T follicular helper cell (primary cell): ENCODE results near the gene PACS1.

Source experiments
- DNase-seq: peaks from one replicate; pipeline ENCODE4 v3.0.0-alpha.2; 2020; ENCODE audit warnings: low read depth

PACS1 gene

DNA sequence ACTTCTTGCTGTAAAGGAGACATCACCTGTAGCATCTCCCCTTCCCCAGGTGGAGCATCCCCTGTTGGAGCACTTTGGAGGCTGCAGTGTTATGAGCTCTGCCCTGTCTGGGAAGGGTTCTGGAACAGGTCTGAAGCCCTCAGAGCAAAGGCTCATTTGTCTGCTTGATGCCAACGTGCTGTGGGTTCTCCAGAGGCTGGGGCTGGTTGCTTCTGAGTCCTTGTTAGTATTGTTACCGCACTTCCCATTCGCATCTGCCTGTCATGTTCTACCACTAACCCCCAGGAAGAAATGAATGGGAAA lies 73.1 kb downstream of the PACS1 start:
- DNase-seq, result no peak

DNA sequence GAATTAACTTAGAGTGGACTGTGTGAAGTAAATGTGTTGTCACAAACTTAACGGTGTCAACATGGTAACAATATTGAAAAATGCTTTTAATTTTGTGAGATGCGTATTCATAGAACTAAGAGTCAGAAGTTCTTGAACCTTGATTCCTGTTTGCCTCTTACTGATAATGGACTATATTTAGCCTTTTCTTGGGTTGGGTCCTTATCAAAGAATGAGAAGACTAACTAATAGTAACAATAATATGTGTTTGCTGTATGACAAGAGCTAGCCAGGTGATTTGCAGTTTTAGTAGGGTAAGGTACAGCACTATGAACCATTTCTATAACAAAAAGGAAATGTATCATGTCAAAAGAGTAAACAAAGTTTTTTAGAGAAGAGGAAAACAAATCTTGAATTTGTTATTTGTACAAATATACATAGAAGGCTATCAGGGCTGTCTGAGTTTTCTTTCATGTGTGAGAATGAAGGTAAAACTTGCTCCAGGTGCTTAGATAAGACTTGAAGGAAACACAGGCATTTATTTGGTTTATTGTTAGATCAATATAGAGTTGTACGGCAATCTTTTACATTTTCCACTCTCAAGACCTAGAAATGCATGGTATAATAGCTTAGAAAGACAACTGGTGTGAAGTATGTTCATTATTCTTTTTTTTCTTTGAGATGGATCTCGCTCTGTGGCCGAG lies 74.1 kb downstream of the PACS1 start:
- DNase-seq, result no peak

DNA sequence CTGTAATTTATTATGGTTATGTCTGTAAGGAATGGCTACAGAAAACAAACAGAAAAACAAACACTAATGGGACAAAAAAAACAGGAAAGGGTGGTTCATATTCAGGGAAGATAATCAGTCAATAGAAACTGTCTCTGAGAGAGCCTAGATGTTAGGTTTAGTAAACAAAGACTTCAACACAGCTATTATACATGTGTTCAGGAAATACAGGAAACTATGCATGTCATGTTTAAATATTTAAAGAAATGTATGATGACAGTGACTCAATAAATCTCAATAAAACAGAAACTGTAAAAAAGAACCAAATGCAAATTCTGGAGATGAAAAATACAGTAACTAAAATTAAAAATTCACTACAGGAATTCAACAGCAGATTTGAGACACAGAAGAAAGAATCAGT lies 76.0 kb downstream of the PACS1 start:
- DNase-seq, result no peak

DNA sequence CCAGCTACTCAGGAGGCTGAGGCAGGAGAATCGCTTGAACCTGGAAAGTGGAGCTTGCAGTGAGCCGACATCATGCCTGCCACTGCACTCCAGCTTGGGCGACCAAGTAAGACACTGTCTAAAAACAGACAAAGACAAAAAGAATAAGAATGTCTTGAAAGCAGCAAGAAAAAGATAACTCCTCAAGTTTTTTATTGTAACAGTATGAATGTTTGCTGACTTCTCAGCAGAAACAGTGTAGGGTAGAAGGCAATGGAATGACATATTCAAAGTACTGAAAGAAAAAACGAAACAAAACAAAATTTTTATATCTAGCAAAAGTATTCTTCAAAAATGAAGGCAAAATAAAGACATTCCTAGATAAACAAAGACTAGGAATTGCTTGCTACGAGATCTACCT lies 76.9 kb downstream of the PACS1 start:
- no peak for DNase-seq

DNA sequence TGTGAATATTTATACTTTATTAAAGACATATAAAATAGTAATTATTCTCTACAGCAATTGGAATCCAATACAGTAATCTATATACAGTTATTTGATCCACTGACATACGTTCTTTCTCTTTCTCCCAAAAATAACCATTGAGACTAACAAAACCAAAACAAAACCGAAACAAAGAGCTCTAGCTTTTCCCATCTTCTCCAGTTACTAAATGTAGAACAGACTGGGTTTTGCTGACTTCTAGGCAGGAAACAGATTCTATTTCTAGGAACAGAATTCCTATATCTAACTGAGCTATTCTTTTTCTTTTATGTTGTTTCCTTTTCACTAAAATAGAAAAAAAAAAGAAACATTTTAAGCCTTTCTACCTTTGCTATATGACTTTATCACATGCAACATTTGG lies 80.1 kb downstream of the PACS1 start:
- no peak for DNase-seq

DNA sequence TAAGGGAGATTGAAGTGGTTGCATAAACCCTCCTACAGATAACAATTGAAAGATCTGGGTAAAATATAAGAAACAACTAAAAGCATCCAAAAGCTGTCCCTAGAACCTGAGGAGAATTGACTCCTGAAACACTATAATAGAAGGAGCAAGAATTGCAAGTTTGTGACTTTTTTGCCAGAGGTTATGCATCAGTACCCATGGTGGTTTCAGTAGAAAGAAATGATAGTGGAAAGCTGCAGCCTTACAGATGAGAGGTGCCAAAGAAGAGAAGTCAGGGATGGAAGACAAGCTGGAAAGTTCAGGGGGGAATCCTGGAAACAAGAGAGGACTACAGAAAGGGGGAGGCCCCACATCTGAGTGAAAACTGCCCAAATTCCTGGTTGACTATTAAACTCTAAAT lies 80.7 kb downstream of the PACS1 start:
- DNase-seq, result no peak

DNA sequence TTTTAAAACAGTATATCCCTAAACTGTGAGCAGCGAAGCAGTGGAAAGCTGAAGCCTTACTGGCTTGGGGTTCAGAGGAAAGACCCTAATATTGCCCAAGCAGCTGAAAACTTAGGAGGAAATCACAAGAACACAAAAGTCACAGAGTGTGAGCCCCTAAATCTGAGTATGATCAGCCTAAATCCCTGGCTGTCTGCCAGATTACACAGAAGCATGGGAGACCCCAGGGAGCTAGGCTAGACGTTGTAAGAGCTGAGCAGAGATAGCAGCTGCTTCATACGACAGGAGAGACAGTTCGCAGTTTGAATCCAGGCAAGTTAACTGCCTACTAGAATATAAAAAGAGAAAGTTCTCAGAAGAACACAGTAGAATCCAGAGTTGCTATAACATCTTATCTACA lies 81.2 kb downstream of the PACS1 start:
- no peak for DNase-seq

DNA sequence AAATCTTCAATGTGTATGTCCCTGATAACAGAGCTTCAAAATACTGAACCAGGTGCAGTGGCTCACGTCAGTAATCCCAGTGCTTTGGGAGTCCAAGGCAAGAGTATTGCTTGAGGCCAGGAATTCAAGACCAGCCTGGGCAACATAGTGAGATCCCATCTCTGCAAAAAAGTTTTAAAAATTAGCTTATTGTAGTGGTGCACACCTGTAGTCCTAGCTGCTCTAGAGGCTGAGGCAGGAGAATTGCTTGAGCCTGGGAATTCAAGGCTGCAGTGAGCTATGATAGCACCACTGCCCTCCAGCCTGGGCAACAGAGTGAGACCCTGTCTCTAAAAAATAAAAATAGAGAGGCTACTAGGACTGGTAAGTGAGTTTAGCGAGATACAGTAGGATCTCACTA lies 84.0 kb downstream of the PACS1 start:
- DNase-seq, result no peak

DNA sequence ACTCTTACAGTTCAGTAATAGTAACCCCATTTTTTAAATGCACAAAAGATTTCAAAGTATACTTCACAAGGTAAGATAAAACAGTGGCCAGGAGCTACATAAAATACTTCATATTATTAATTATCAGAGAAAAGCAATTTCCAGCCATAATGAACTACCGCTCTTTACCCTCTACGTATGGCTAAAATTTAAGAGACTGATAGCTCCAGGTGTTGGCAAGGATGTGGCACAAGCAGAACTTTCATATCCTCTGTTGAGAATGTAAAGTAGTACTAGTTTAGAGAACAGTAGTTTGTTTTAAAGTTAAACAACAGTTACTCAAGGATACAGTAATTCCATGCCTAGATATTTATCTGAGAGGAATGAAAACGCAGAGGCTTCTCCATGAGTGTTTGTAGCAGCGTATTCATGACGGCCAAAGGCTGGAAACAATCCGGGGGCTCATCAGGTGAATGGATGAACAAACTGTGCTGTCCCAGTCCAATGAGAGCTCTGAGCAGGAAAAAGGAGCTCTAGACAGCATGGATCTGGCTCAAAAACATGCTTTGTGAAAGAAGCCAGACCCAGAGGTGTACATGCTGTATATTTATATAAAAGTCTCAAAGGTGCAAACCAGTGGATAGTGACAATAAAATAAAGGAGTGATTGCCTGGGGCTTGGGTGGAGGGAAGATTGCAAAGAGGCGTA lies 85.5 kb downstream of the PACS1 start:
- DNase-seq, result no peak

DNA sequence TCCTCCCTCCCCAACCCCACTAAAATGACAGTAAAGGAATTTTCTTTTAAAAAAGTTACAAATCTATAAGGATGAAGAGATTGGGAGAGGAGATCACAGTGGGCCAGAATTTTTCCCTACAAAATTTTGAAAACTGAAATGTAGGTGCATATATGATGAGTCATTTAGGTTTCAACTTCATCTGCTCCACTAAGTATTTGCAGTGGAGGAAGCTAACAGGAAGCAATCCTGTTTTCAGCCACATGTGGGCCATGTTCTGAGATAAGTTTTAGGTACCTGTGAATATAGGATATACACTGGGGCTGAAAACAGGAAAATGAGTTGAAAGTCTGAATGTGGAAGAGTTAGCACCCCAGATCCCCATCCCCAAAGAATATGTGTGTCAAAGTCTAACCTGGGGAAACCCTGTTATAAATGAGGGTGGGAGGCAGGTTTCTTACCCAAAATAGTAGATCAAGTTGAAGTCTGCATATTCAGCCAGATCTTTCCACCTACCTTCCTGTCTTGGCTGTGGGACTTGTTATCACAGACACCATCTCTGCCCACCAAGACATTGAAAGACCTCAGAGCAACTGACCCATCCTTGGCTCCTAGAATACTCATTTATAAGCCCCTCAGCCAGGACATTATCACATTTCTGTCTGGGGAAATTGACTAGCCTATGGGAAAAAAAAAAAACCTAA lies 87.3 kb downstream of the PACS1 start:
- DNase-seq, result no peak

DNA sequence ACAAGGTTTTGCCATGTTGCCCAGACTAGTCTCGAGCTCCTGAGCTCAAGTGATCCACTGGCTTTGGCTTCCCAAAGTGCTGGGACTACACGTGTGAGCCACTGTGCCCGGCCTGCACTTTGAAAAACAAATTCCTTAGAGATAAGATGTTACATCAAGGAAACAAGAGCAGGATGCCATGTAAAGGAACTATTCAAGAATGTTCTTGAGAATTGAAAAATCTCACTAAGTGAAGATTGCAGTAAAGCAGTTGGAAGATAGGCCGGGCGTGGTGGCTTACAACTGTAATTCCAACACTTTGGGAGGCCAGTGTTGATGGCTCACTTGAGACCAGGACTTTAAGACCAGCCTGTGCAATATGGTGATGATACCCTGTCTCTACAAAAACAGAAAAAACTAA lies 88.1 kb downstream of the PACS1 start:
- DNase-seq, result no peak

DNA sequence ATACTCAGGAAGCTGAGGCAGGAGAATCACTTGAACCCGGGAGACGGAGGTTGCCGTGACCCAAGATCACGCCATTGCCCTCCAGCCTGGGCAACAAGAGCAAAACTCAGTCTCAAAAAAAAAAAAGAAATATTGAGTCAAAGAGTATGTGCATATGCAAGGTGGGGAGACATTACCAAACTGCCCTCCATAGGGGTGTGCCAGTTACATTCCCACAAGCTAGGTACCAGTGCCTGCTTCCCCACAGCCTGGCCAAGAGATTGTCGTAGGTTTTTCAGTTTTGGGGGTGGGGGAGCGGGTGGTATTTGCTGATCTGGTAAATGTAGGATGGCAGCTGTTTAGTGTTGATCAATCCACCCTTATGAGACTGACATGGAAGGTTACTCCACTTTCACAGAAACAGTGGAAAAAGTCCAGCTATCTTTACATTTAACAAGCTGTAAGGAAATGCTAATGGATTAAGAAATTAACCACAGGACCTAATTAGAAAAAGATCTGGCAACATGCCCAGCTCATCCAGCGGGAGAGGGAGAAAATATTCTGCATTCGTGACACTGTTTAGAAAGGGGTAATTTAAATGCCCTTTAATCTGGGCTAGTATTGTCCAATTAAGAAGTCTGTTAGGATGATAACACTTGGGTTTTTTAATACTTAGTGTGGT lies 89.4 kb downstream of the PACS1 start:
- DNase-seq, result no peak

DNA sequence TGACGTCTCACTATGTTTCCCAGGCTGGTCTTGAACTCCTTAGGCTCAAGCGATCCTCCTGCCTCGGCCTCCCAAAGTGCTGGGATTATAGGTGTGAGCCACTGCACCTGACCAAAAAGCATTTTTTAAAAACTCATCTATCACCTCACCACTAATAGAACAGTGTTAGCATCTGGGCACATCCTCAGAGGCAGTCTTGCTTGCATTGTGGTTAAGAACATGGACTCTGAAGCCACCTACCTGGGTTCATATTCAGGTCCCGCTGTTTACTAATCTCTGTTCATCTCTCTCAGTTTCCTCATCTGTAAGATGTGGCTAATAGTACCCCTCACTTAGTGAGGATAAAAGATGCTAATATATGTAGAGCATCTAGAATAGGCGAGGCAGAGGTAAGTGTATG lies 90.6 kb downstream of the PACS1 start:
- DNase-seq, result no peak

DNA sequence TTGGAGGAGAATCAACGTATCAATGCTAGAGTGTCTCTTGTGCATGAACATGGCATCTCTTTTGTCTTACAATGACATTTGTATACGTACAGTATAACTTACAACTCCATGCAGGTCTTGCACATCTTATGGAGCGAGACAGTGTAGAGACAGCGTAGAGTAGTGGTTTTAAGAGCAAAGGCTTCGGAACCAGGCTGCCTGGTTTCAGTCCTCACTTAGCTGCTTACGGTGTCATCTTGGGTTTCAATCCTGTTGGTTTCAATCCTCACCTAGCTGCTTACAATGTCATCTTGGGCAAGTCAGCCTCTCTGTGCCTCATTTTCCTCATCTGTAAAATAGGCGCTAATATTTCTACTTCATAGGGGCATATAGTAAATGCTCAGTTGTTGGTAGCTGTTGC lies 98.2 kb downstream of the PACS1 start:
- DNase-seq, result no peak

DNA sequence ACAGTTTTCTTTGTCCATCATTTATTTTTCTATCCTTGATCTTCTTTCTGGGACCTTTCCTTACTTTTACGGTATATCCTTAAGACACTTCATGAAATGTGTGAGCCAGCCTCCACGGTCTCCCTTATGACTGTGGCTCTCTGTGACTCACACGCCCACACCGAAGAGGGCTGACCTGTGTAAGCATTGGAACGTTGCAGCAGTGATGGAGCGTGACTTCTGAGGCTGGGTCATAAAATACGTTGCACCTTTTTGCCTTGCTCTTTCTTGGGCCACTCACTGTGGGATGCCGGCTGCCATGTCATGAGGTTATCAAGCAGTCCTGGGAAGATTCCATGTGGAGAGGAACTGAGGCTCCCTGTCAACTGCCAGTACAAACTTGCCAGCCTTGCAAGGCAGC lies 102.1 kb downstream of the PACS1 start:
- no peak for DNase-seq

DNA sequence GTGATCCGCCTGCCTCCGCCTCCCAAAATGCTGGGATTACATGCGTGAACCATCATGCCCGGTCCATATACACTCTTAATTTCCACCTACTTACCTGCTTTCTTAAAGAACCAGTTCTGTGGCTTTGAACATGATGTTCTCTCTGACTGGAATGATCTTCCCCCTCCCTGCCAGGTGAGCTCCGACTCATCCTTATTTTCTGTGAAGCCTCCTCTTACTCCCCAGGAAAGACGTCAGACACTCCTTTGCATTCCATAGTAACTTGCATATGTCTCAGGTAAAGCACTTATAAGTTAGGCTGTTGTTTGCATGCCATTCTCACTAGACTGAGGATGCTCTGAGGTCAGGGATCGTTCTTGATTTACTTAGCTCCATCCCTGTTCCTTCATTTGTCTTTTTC lies 106.6 kb downstream of the PACS1 start:
- no peak for DNase-seq

DNA sequence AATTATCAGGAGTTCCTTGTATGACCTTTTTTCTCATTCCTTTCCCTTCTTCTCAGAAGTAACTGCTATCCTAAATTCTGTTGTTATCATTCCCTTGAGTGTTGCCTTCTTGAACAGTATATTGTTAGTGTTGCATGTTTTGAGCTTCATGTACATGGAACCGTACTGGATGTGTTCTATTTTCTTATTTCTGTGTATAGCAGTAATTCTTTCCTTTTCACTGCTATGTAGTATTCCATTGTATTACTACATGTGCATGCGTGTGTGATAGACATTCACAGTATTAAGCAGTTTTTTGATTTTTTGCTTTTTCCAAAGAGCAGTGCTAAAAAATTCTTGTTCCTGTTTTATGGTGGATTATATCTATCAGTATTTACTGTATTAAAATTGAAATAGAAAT lies 108.1 kb downstream of the PACS1 start:
- no peak for DNase-seq

DNA sequence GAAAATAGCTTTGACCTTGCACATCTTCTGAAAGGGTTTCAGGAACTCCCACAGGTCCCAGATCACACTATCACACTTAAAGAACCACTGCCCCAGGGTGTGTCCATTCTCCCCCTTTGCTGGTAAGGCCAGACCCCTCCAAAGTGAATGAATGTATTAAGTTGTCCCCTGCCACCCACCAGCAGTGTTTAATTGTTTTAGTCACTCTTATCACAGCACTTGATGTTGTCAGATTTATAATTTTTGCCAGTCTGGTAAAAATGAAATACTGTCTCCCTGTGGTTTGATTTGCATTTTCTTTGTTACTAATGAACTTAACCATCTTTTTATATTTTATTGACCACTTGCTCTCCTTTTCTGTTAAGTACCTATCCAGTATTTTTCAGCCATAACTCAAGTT lies 108.8 kb downstream of the PACS1 start:
- no peak for DNase-seq

DNA sequence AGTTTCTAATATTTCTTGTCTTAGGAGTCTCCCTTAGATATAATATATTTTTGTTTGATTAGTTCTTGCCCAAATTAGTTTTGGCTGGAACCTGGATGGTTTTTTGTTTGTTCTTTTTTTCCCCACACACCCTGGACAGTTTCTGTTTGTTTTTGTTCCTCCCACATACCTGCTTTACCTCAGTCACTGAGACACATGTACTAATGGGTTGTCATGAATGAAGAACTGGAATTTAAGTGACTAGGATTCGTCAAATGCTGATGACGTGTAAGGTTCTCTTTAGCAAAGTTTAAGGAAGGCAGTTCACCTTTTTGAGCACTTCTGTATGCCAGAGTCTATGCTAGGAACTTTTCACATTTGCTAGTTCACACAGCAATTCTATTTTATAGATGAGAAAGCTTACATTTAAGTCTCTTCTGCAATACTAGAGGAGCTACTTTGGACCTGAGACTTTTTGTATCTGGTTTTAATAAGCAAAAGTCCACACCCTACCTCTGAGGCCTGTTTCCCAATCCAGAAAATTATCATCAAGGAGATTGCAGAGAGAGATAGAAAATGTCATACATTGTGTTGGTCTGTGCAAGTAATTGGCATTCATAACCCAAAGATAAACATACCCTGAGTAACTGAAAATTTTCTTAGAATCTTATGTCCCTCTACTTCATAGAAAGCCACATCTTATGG lies 111.7 kb downstream of the PACS1 start:
- no peak for DNase-seq

DNA sequence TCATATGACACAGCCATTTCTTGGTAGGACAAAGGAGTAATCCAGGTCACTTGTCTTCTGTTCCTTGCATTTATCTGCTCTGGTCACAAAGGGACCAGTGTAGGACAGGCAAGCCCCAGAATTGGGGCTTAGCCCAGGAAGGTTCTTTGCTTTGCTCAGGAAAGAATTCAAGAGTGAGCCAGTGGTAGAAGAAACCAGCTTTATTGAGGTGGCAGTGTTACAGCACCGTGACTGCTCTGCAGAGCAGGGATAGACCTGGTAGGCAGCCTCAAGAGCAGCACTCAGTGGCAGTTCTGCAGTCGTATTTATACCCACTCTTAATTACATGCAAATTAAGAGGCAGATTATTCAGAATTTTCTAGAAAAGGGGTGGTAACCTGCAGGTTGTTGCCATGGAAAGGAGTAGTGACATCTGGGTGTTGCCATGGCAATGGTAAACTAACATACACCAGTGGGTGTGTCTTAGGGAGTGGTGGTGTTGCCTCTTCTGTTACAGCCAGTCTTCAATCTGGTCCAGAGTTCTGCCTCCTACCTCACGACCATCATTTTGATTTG lies 113.5 kb downstream of the PACS1 start:
- DNase-seq, result peak; percentile 31

DNA sequence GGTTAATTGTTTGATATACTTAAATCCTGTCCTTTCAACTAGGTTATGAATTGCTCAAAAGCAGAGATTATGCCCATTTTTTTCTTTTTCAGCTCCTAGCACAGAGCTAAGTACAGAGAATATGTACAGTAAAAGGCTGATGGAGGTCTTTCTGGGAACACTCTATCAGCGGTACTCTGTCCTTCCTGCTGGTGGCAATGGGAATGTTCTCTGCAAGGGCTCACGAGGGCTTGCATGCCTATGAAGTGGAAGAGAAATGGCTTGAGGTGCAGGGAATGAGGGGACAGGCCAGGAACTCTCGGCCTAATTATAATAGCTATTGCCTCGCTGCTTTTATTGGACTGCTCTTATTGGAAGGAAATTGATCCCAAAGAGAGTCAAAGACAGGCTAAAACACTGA lies 114.7 kb downstream of the PACS1 start:
- no peak for DNase-seq

DNA sequence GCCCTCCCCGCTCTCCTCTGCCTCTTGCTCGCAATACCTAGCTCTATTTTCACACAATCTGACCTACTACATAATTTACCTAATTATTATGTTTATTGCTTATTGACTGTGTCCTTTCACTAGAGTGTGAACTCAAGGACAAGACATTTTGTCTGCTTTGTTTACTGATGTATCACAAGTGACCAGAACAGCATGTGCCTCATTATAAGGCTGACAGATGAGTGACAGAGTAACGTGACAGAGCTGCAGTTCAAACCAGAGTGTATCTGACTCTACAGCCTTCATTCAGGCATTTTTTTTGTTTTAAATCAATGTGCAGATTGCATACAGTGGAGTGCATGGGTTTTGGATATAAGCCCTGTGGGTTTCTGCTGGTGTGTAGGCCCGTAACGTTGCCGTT lies 116.4 kb downstream of the PACS1 start:
- no peak for DNase-seq
